ENCODE measurements around the gene ARHGAP20.

DNA sequence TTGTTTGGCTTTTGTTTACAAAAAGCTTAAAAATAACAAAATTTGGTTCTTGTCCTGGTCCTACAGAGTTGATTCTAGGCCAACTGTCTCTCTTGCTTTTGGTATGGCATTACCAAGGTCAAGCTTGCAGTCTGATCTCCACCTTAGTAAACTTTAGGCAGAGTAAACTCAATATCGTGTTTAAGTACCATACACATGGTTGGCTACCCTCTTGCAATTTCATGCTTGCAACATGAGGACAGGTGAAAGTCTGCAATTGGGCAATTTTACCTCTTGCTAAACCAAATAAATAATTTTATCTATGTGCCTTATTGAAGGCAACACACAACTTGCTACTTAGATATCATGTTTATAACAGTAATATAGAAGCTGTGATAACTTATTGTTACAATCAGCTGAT is 125.1 kb downstream of the ARHGAP20 start:
- TF ChIP-seq, protein P1, sequence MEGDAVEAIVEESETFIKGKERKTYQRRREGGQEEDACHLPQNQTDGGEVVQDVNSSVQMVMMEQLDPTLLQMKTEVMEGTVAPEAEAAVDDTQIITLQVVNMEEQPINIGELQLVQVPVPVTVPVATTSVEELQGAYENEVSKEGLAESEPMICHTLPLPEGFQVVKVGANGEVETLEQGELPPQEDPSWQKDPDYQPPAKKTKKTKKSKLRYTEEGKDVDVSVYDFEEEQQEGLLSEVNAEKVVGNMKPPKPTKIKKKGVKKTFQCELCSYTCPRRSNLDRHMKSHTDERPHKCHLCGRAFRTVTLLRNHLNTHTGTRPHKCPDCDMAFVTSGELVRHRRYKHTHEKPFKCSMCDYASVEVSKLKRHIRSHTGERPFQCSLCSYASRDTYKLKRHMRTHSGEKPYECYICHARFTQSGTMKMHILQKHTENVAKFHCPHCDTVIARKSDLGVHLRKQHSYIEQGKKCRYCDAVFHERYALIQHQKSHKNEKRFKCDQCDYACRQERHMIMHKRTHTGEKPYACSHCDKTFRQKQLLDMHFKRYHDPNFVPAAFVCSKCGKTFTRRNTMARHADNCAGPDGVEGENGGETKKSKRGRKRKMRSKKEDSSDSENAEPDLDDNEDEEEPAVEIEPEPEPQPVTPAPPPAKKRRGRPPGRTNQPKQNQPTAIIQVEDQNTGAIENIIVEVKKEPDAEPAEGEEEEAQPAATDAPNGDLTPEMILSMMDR (IDR thresholded peaks at IDR 0.05): no peak
- TF ChIP-seq POLR2A (IDR thresholded peaks at IDR 0.05) (no peak), POLR2AphosphoS5 (IDR thresholded peaks at IDR 0.05) (no peak)

Measured in prostate gland (tissue), 2 donors.